ENCODE results near the gene EMP1. TPM values are rescaled to one million over a fixed set of nuclear protein-coding genes. Genes with fewer than 3 reads are reported as not detected.

The EMP1 gene
- total and polyA plus RNA-seq, 2 of the 8 experiments (the other 6 are each of a cell fraction or from before 2014, with no cell fraction given), result 0.17 to 0.65 TPM

GRCh38 chr12:13197032-13197431 lies 506 bp downstream of the EMP1 start (continued):
- TF ChIP-seq NRF1 (IDR thresholded peaks at IDR 0.05; ENCODE audit: low read depth, low read length) (no peak), KDM4A (IDR thresholded peaks at IDR 0.05; ENCODE audit: low read depth, low read length, severe bottlenecking) (no peak), JUND (IDR thresholded peaks at IDR 0.05; ENCODE audit: low read length) (no peak), CBX8 (IDR thresholded peaks at IDR 0.05; ENCODE audit: borderline replicate concordance, low read depth, low read length) (no peak), POLR2A (IDR thresholded peaks at IDR 0.05; ENCODE audit: control extremely low read depth in 1 of 2, low read depth in 2 of 2, low read length in 2 of 2) (no peak), CTBP2 (IDR thresholded peaks at IDR 0.05; ENCODE audit: borderline replicate concordance, insufficient read depth, insufficient read length, low read length) (no peak), KDM1A (IDR thresholded peaks at IDR 0.05; ENCODE audit: borderline replicate concordance, low read length) (no peak)

Data from H1 (cell line).